ENCODE measurements around the gene HVCN1.
"Not testable (repeated sequence)": the region's sequence is repeated elsewhere in the genome, so short reads cannot be mapped to it uniquely, and the experiment has no call there.

The HVCN1 gene

DNA sequence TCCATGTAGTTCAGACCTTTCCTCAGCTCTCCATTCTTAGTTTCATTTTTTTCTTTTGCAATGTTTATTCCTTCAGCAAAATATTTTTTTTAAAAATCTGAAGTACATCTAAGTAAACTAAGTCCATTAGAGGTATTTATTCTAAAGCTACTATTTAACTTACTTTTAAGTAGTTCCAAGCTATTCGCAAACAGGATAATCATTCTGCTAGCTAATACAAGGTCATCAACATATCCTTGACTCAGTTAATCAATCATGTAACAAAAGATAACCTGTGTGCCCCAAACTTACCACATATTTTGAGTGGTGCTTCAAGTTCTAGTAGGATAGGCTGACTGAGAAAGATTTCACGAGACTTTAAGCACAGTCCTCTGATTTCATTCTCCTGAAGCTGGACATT lies 42.6 kb upstream of the HVCN1 start:
- Histone ChIP-seq H3K4me3 (replicated peaks; ENCODE audit: low read depth, low read length) (no peak overlapping the region), H3K36me3 (ENCODE audit: control insufficient read depth, insufficient read depth, low read length) (peaks cover 17% of the 10 kb centered on the region), H3K27me3 (replicated peaks; ENCODE audit: control insufficient read depth, insufficient read depth, low read length) (no peaks in the 10 kb centered on the region)
- TF ChIP-seq, protein P1, sequence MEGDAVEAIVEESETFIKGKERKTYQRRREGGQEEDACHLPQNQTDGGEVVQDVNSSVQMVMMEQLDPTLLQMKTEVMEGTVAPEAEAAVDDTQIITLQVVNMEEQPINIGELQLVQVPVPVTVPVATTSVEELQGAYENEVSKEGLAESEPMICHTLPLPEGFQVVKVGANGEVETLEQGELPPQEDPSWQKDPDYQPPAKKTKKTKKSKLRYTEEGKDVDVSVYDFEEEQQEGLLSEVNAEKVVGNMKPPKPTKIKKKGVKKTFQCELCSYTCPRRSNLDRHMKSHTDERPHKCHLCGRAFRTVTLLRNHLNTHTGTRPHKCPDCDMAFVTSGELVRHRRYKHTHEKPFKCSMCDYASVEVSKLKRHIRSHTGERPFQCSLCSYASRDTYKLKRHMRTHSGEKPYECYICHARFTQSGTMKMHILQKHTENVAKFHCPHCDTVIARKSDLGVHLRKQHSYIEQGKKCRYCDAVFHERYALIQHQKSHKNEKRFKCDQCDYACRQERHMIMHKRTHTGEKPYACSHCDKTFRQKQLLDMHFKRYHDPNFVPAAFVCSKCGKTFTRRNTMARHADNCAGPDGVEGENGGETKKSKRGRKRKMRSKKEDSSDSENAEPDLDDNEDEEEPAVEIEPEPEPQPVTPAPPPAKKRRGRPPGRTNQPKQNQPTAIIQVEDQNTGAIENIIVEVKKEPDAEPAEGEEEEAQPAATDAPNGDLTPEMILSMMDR (IDR thresholded peaks at IDR 0.05; ENCODE audit: insufficient read depth, low read length, poor library complexity, severe bottlenecking) = no peak
- DNase-seq (ENCODE audit: extremely low read depth, insufficient read length) = no peak

DNA sequence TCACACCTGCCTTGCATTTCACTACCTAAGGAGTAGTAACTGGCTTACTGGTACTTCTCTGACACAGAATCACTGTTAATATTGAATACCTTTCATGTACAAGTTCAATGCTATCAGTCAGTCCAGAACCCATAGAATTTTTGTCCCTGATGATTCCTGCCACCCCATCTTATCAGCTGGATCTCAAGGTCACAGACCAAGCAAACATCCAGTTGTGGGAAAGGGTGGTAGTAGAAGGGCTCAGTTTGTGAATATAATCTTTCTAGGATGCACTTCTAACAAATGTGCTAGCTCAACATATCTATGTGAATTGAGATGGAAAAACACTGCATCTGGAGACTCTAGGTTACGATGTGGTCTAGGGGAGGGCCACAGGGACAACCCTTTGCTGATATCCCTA lies 39.7 kb upstream of the HVCN1 start:
- TF ChIP-seq, protein P1 (IDR thresholded peaks at IDR 0.05; ENCODE audit: insufficient read depth, low read length, poor library complexity, severe bottlenecking) = no peak
- H3K4me3 ChIP-seq (replicated peaks; ENCODE audit: low read depth, low read length) = no peak overlapping the region
- DNase-seq (ENCODE audit: extremely low read depth, insufficient read length) = no peak
- H3K27me3 ChIP-seq (replicated peaks; ENCODE audit: control insufficient read depth, insufficient read depth, low read length) = no peaks in the 10 kb centered on the region
- peaks cover 18% of the 10 kb centered on the region for H3K36me3 ChIP-seq (ENCODE audit: control insufficient read depth, insufficient read depth, low read length)

DNA sequence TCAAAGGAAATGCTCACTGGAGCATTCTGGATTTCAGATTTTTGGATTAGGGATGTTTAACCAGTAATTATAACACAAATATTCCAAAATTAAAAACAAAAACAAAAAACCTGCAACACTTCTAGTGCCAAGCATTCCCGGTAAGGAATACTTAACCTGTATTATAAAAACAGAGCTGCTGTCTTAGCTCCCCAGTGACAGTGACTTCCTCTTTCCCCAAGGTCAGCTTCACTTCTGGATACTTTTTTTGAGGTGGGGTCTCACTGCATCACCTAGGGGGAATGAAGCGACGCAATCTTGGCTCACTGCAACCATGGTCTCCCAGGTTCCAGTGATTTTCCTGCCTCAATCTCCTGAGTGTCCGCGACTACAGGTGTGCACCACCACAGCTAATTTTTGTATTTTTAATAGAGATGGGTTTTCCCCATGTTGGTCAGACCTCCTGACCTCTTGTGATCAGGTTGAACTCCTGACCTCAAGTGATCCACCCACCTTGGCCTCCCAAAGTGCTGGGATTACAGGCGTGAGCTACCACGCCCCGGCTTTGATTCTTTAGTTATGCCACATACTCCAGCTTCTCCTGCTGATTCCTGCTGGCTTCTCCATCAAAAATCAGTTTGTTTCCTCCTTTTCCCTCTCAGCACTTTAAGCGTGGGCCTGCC lies 37.9 kb upstream of the HVCN1 start:
- H3K27me3 ChIP-seq (replicated peaks; ENCODE audit: control insufficient read depth, insufficient read depth, low read length) = no peaks in the 10 kb centered on the region
- TF ChIP-seq, protein P1 (IDR thresholded peaks at IDR 0.05; ENCODE audit: insufficient read depth, low read length, poor library complexity, severe bottlenecking) = no peak
- no peak overlapping the region for H3K4me3 ChIP-seq (replicated peaks; ENCODE audit: low read depth, low read length)
- H3K36me3 ChIP-seq (ENCODE audit: control insufficient read depth, insufficient read depth, low read length) = peaks cover 18% of the 10 kb centered on the region
- DNase-seq (ENCODE audit: extremely low read depth, insufficient read length) = no peak

DNA sequence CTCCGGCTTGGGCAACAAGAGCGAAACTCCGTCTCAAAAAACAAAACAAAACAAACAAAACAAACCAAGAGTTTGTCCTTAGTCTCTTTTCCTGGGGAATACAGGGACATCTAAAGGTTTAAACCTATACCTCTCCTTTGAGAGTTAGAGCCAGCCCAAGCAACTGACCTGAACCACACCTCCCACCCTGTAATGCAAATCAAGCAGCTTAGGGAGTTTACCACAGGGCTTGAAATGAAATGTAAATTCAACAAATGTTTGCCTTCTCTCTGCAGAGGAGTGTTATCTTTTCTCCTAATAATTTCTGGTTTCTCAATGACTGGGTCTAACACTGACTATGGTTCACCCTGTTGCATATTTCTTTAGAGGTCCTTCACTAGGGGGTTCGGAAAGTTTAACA lies 37.1 kb upstream of the HVCN1 start:
- Histone ChIP-seq H3K4me3 (replicated peaks; ENCODE audit: low read depth, low read length) (no peak overlapping the region), H3K27me3 (replicated peaks; ENCODE audit: control insufficient read depth, insufficient read depth, low read length) (no peaks in the 10 kb centered on the region), H3K36me3 (ENCODE audit: control insufficient read depth, insufficient read depth, low read length) (peaks cover 18% of the 10 kb centered on the region)
- no peak for DNase-seq (ENCODE audit: extremely low read depth, insufficient read length)
- TF ChIP-seq, protein P1 (IDR thresholded peaks at IDR 0.05; ENCODE audit: insufficient read depth, low read length, poor library complexity, severe bottlenecking) = no peak

DNA sequence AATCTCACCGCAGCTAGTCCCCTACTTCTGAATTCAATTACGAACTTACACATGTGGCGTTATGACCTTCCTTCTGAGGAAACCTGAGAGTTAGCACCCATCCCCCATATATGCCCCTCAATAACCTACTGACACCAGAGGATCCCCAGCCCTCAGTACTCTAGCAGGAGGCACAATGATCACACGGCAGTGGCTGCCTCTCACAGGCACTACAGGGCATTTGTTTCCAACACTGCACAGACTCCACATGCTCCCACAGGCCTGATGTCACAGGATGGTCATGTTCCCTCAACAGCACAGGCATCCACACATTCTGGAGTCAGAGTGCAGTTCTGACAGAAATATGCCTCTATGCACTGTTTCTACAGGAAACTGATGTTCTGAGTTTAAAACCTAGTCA lies 36.4 kb upstream of the HVCN1 start:
- no peak for DNase-seq (ENCODE audit: extremely low read depth, insufficient read length)
- no peak overlapping the region for H3K4me3 ChIP-seq (replicated peaks; ENCODE audit: low read depth, low read length)
- H3K36me3 ChIP-seq (ENCODE audit: control insufficient read depth, insufficient read depth, low read length) = peaks cover 18% of the 10 kb centered on the region
- TF ChIP-seq, protein P1 (IDR thresholded peaks at IDR 0.05; ENCODE audit: insufficient read depth, low read length, poor library complexity, severe bottlenecking) = no peak
- H3K27me3 ChIP-seq (replicated peaks; ENCODE audit: control insufficient read depth, insufficient read depth, low read length) = no peaks in the 10 kb centered on the region

DNA sequence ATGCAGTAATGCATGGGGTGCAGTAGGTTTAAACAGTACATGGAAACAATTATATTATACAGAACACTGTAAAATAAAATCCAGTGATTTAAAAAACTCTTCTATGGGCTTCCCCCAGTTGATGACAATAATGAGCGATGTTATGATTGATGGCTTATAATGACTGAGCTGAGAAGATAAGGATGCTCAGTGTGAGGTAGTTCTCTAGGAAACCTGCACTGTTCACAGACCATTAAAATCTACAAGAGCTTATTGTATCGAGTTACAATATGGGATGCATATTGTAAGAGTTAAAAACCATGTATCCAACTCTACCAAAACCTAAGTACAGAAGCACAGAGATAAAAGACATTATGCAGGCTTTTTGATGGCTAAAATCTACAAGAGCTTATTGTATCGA lies 34.0 kb upstream of the HVCN1 start:
- peaks cover 19% of the 10 kb centered on the region for H3K36me3 ChIP-seq (ENCODE audit: control insufficient read depth, insufficient read depth, low read length)
- not testable (repeated sequence) for H3K4me3 ChIP-seq (replicated peaks; ENCODE audit: low read depth, low read length); H3K27me3 ChIP-seq (replicated peaks; ENCODE audit: control insufficient read depth, insufficient read depth, low read length); DNase-seq (ENCODE audit: extremely low read depth, insufficient read length)
